ENCODE measurements around the gene AMFR.

The AMFR gene

GRCh38 chr16:56421976-56422669 is 3.2 kb downstream of the AMFR start:
- TF ChIP-seq REST (IDR thresholded peaks at IDR 0.05; ENCODE audit: insufficient read depth in 1 of 2, low read depth in 2 of 2, low read length in 2 of 2) (no peak), POLR2AphosphoS5 (IDR thresholded peaks at IDR 0.05; ENCODE audit: low read depth, low read length) (no peak), TAF1 (IDR thresholded peaks at IDR 0.05; ENCODE audit: borderline replicate concordance, insufficient read depth, low read length) (no peak), SIN3A (IDR thresholded peaks at IDR 0.05; ENCODE audit: borderline replicate concordance, insufficient read depth, low read length) (no peak), FOXP2 (optimal IDR thresholded peaks at IDR 0.05; ENCODE audit: borderline replicate concordance, extremely low read depth, extremely low read length, insufficient read depth) (no peak)

- TF ChIP-seq TAF1 (IDR thresholded peaks at IDR 0.05; ENCODE audit: borderline replicate concordance, insufficient read depth, low read length): no peak
- TF ChIP-seq FOXP2 (optimal IDR thresholded peaks at IDR 0.05; ENCODE audit: borderline replicate concordance, extremely low read depth, extremely low read length, insufficient read depth): no peak
- TF ChIP-seq POLR2AphosphoS5 (IDR thresholded peaks at IDR 0.05; ENCODE audit: low read depth, low read length): no peak
- no peak for TF ChIP-seq REST (IDR thresholded peaks at IDR 0.05; ENCODE audit: insufficient read depth in 1 of 2, low read depth in 2 of 2, low read length in 2 of 2)
- no peak for TF ChIP-seq SIN3A (IDR thresholded peaks at IDR 0.05; ENCODE audit: borderline replicate concordance, insufficient read depth, low read length)
Measured at GRCh38 chr16:56421313-56421712, 4.0 kb downstream of the AMFR start.

GRCh38 chr16:56420613-56421012 is 4.7 kb downstream of the AMFR start:
- TF ChIP-seq REST (IDR thresholded peaks at IDR 0.05; ENCODE audit: insufficient read depth in 1 of 2, low read depth in 2 of 2, low read length in 2 of 2) (no peak), SIN3A (IDR thresholded peaks at IDR 0.05; ENCODE audit: borderline replicate concordance, insufficient read depth, low read length) (no peak), TAF1 (IDR thresholded peaks at IDR 0.05; ENCODE audit: borderline replicate concordance, insufficient read depth, low read length) (no peak), FOXP2 (optimal IDR thresholded peaks at IDR 0.05; ENCODE audit: borderline replicate concordance, extremely low read depth, extremely low read length, insufficient read depth) (no peak), POLR2AphosphoS5 (IDR thresholded peaks at IDR 0.05; ENCODE audit: low read depth, low read length) (no peak)

GRCh38 chr16:56419740-56420548 is 5.4 kb downstream of the AMFR start:
- TF ChIP-seq TAF1 (IDR thresholded peaks at IDR 0.05; ENCODE audit: borderline replicate concordance, insufficient read depth, low read length): no peak
- no peak for TF ChIP-seq POLR2AphosphoS5 (IDR thresholded peaks at IDR 0.05; ENCODE audit: low read depth, low read length)
- no peak for TF ChIP-seq FOXP2 (optimal IDR thresholded peaks at IDR 0.05; ENCODE audit: borderline replicate concordance, extremely low read depth, extremely low read length, insufficient read depth)
- TF ChIP-seq SIN3A (IDR thresholded peaks at IDR 0.05; ENCODE audit: borderline replicate concordance, insufficient read depth, low read length): no peak
- TF ChIP-seq REST (IDR thresholded peaks at IDR 0.05; ENCODE audit: insufficient read depth in 1 of 2, low read depth in 2 of 2, low read length in 2 of 2): no peak
